Measurements from ENCODE around the gene LSR. TPM values are rescaled to one million over a fixed set of nuclear protein-coding genes. Genes with fewer than 3 reads are reported as not detected.

Gene LSR
- total and polyA plus RNA-seq, 2 experiments from 2014 or later = 116 to 212 TPM

DNA sequence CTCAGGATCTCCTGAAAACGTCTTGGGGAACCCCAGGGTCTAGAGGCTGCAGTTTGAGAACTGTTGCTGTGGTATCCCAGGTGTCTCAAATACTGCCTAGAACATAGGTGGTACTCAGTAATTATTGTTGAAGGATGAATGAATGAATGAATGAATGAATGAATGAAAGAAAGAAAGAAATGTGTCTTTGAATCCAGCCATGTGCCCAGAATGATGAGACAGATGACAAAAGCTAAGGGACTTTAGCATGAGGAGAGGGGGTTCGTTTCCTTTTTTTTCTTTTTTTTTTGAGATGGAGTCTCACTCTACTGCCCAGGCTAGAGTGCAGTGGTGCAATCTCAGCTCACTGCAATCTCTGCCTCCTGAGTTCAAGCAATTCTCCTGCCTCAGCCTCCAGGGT is 7.8 kb downstream of the LSR start:
- peaks cover 6% of the 10 kb centered on the region for H3K4me1 Mint-ChIP-seq
- Histone ChIP-seq H3K36me3 (ENCODE audit: insufficient read depth) (peaks cover 23% of the 10 kb centered on the region; the same call in 1 of the 2 replicates), H3K4me2 (no peak overlapping the region), H3K4me1 (ENCODE audit: insufficient read depth) (no peaks in the 10 kb centered on the region), H3K4me3 (no peak overlapping the region), H3K27me3 (ENCODE audit: insufficient read depth) (no peaks in the 10 kb centered on the region), H3F3A (replicated peaks; ENCODE audit: low read depth) (no peaks in the 10 kb centered on the region), H2AFZ (no peak overlapping the region), H4K20me1 (replicated peaks; ENCODE audit: insufficient read depth) (peaks cover 35% of the 10 kb centered on the region), H3K27ac (ENCODE audit: low read depth) (0 out of 2 replicates have a peak overlapping the region, but pooled peaks have one; percentile 19), H3K9me2 (ENCODE audit: insufficient read depth) (no peaks in the 10 kb centered on the region), H3K79me2 (replicated peaks; ENCODE audit: insufficient read depth) (peaks cover 47% of the 10 kb centered on the region)
- no peak overlapping the region for H3K27ac Mint-ChIP-seq
- no peak for TF ChIP-seq EZH2phosphoT487 (IDR thresholded peaks at IDR 0.05; ENCODE audit: unreplicated experiment)
- no peak for TF ChIP-seq ETS1 (IDR thresholded peaks at IDR 0.05)
- TF ChIP-seq CREB1 (CRISPR knock-in tag; IDR thresholded peaks at IDR 0.05; ENCODE audit: low read depth) = no peak
- no peak for TF ChIP-seq STAT1 (IDR thresholded peaks at IDR 0.05; ENCODE audit: unreplicated experiment)
- no peak for TF ChIP-seq POLR2AphosphoS5 (IDR thresholded peaks at IDR 0.05; ENCODE audit: low read depth)
- TF ChIP-seq ZNF114 (CRISPR knock-in tag; IDR thresholded peaks at IDR 0.05) = no peak
- TF ChIP-seq CTCF (conservative IDR thresholded peaks at IDR 0.05; ENCODE audit: low read depth in 2 of 2) = no peak
- TF ChIP-seq EZH2 (IDR thresholded peaks at IDR 0.05; ENCODE audit: low read depth, unreplicated experiment) = no peak
- TF ChIP-seq REST (IDR thresholded peaks at IDR 0.05; ENCODE audit: unreplicated experiment) = no peak
- TF ChIP-seq NANOG (IDR thresholded peaks at IDR 0.05; ENCODE audit: borderline replicate concordance) = no peak
- no peak for TF ChIP-seq ZNF462 (CRISPR knock-in tag; IDR thresholded peaks at IDR 0.05)
- no peak for TF ChIP-seq JUNB (IDR thresholded peaks at IDR 0.05; ENCODE audit: unreplicated experiment)
- no peak for ATAC-seq
- H3K27me3 Mint-ChIP-seq (ENCODE audit: insufficient read depth, low read depth, poor library complexity) = peaks cover 22% of the 10 kb centered on the region
- H3K36me3 Mint-ChIP-seq (ENCODE audit: low read depth) = peaks cover 84% of the 10 kb centered on the region
- DNase-seq (ENCODE audit: low spot score) = no peak
- H3K4me3 Mint-ChIP-seq = no peak overlapping the region; the same call in 2 of the 3 replicates
- no peaks in the 10 kb centered on the region for H3K9me3 Mint-ChIP-seq
